GM19240 (cell line): ENCODE data around the gene TTLL7.
A peak's percentile ranks its signal among the peaks of the same experiment; 100 is the strongest.
"Not testable (repeated sequence)": the region's sequence is repeated elsewhere in the genome, so short reads cannot be mapped to it uniquely, and the experiment has no call there.

ENCODE experiments used
- DNase-seq: peaks from one replicate; pipeline ENCODE4 v3.0.0; 2011; ENCODE audit warnings: low spot score; ENCODE audit not compliant: insufficient read length

TTLL7 gene

GRCh38 chr1:83932281-83932680 lies 66.7 kb downstream of the TTLL7 start:
- no peak for DNase-seq

GRCh38 chr1:83931658-83932253 lies 67.2 kb downstream of the TTLL7 start:
- peak; percentile 3 for DNase-seq

GRCh38 chr1:83929184-83929583 lies 69.7 kb downstream of the TTLL7 start:
- no peak for DNase-seq

- no peak for DNase-seq
These were observed 70.5 kb downstream of the TTLL7 start for GRCh38 chr1:83928396-83928795.

GRCh38 chr1:83927701-83928100 lies 71.2 kb downstream of the TTLL7 start:
- no peak for DNase-seq

- no peak for DNase-seq
These were observed 71.9 kb downstream of the TTLL7 start for GRCh38 chr1:83927061-83927460.

GRCh38 chr1:83923553-83923952 lies 75.4 kb downstream of the TTLL7 start:
- no peak for DNase-seq

- no peak for DNase-seq
These were observed 76.5 kb downstream of the TTLL7 start for GRCh38 chr1:83922431-83922830.

GRCh38 chr1:83920320-83920719 lies 78.6 kb downstream of the TTLL7 start:
- no peak for DNase-seq

GRCh38 chr1:83919872-83920271 lies 79.1 kb downstream of the TTLL7 start:
- DNase-seq, result no peak

GRCh38 chr1:83918688-83919285 lies 80.1 kb downstream of the TTLL7 start:
- DNase-seq, result no peak

- no peak for DNase-seq
These were observed 81.0 kb downstream of the TTLL7 start for GRCh38 chr1:83917959-83918358.

- DNase-seq, result not testable (repeated sequence)
These were observed 82.8 kb downstream of the TTLL7 start for GRCh38 chr1:83916094-83916493.

- no peak for DNase-seq
These were observed 86.1 kb downstream of the TTLL7 start for GRCh38 chr1:83912876-83913275.

- no peak for DNase-seq
These were observed 88.5 kb downstream of the TTLL7 start for GRCh38 chr1:83910461-83910860.

GRCh38 chr1:83909687-83910086 lies 89.2 kb downstream of the TTLL7 start:
- DNase-seq, result no peak

GRCh38 chr1:83905315-83905907 lies 93.5 kb downstream of the TTLL7 start:
- no peak for DNase-seq

GRCh38 chr1:83901547-83902155 lies 97.3 kb downstream of the TTLL7 start:
- no peak for DNase-seq

GRCh38 chr1:83900524-83900923 lies 98.4 kb downstream of the TTLL7 start:
- no peak for DNase-seq

GRCh38 chr1:83897516-83897915 lies 101.4 kb downstream of the TTLL7 start:
- no peak for DNase-seq

GRCh38 chr1:83896299-83896698 lies 102.6 kb downstream of the TTLL7 start:
- no peak for DNase-seq

GRCh38 chr1:83889707-83890106 lies 109.2 kb downstream of the TTLL7 start:
- no peak for DNase-seq

- DNase-seq, result no peak
These were observed 111.4 kb downstream of the TTLL7 start for GRCh38 chr1:83887483-83887882.
